HG03354 (cell line): Measurements from ENCODE around the gene DNM2.
"Not testable (repeated sequence)": the region's sequence is repeated elsewhere in the genome, so short reads cannot be mapped to it uniquely, and the experiment has no call there.

ENCODE experiments used
- ATAC-seq: cut with Tn5 transposase; IDR thresholded peaks from one replicate; pipeline ENCODE4 v1.9.1; 2021; ENCODE audit warnings: mild to moderate bottlenecking; ENCODE audit not compliant: unreplicated experiment, poor library complexity, severe bottlenecking

Gene DNM2

GRCh38 chr19:10749435-10750384 lies 31.8 kb downstream of the DNM2 start:
- no peak for ATAC-seq

GRCh38 chr19:10751109-10751953 lies 33.5 kb downstream of the DNM2 start:
- ATAC-seq: no peak

GRCh38 chr19:10752237-10752912 lies 34.5 kb downstream of the DNM2 start:
- no peak for ATAC-seq

- no peak for ATAC-seq
Observed at GRCh38 chr19:10752913-10753704, 35.2 kb downstream of the DNM2 start.

GRCh38 chr19:10756371-10756770 lies 38.5 kb downstream of the DNM2 start:
- ATAC-seq: no peak

GRCh38 chr19:10756791-10757190 lies 38.9 kb downstream of the DNM2 start:
- no peak for ATAC-seq

- not testable (repeated sequence) for ATAC-seq
Observed at GRCh38 chr19:10758050-10758449, 40.2 kb downstream of the DNM2 start.

GRCh38 chr19:10758978-10759377 lies 41.1 kb downstream of the DNM2 start:
- ATAC-seq: no peak

- no peak for ATAC-seq
Observed at GRCh38 chr19:10760273-10760944, 42.5 kb downstream of the DNM2 start.

- ATAC-seq: no peak
Observed at GRCh38 chr19:10761443-10762250, 43.8 kb downstream of the DNM2 start.

GRCh38 chr19:10762656-10763055 lies 44.8 kb downstream of the DNM2 start:
- no peak for ATAC-seq

- ATAC-seq: no peak
Observed at GRCh38 chr19:10763411-10763810, 45.5 kb downstream of the DNM2 start.

GRCh38 chr19:10763828-10764339 lies 46.0 kb downstream of the DNM2 start:
- no peak for ATAC-seq

- no peak for ATAC-seq
Observed at GRCh38 chr19:10764340-10764894, 46.5 kb downstream of the DNM2 start.

GRCh38 chr19:10766049-10766623 lies 48.3 kb downstream of the DNM2 start:
- ATAC-seq: no peak

- no peak for ATAC-seq
Observed at GRCh38 chr19:10766671-10767201, 48.9 kb downstream of the DNM2 start.

- ATAC-seq: no peak
Observed at GRCh38 chr19:10767726-10768125, 49.8 kb downstream of the DNM2 start.
